Activated CD8-positive, alpha-beta memory T cell treated with anti-CD3 and anti-CD28 coated beads, Interleukin-2, amount 50 U/mL, for 48 hours (primary cell): ENCODE results near the gene CREBL2.

ENCODE experiments used
- DNase-seq: peaks from one replicate; pipeline ENCODE4 v3.0.0-alpha.2; 2020

The CREBL2 gene

GRCh38 chr12:12683136-12683697 lies 71.5 kb downstream of the CREBL2 start:
- no peak for DNase-seq

DNA sequence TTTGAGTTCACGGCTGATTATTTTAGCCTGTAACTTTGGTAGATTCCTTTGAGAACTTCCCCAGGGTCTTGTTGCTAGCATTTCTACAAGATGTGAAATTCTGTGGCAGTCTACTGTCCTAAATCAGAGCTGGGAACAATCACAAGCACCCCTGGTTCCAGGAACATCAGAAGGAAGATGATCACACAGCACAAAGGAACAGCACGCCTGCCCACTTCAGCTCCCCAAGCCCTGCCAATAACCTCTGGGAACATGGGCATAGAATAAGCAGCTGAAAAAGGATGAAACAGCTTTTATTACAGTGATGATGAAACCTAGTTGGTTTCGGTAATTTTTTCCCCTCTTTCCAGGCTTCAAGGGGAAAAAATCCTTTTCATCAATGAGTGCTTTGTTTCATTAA lies 72.0 kb downstream of the CREBL2 start:
- DNase-seq = no peak

DNA sequence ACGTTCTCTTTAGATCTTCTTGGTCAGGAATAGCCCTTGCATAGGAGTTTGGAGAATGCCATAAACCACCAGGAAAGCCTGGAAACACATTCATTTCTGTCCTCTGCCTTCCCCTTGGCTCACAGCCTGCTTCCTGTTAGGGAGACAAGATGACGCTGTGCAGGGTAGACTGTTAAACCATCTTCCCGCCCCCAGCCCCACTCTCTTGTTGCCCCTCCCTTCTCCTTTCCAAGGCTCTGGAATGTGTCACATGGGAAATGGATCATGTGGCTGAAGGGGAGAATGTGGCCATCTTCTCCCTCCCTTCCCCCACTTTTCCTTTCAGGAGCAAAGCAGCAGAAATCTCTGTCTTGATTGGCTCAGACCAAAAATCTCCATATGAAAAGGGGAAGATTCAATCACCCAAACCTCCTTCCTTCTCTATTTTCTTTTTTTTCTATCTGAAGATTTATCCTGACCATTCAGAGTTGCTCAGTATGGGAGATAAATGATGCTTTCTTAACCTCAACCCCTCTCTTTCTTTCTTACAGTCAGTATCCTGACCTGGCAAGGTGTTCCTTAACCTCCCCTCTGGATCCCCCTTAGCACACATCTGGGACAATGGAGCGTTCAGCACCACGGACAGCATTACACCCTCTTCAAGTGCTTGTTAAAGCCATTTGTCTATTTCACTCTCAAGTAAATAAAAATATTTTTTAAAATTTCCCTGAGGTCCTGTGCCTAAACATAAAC lies 72.9 kb downstream of the CREBL2 start:
- no peak for DNase-seq

DNA sequence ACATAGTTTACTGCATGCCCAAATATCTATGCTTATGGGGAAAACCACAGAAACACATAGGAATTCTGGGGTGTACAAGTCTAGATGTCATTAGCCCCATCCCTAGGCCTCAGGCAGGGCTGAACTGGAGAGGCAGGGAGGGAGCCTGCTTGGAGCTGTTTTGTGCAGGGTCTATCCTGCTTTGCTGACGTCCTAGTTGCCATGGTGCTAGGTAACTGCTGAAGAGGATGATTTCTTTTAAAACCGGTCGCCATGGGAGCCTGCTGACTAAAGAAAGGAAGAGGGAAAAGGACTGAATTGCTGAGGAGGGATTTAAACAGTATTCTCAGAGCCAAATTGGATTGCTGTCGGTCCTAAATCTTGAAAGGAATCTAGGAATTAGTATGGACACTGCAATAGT lies 73.6 kb downstream of the CREBL2 start:
- no peak for DNase-seq

DNA sequence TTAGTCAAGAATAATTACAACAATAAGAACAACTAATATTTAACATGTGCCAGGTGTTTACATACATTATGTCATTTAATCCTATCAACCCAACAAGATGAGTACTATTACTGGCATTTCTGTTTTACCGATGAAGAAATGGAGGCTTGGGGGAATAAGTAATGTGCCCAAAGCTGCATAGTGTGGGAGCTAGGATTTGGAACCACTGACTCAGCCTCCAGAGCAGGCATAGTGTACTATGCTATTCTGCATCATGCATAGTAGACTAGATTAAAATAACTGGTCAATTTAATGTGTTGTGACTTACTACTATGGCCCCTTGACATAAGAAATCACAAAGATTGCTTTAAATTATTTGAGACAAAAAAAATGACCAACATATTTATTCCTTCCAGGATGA lies 74.8 kb downstream of the CREBL2 start:
- no peak for DNase-seq

GRCh38 chr12:12686925-12687324 lies 75.2 kb downstream of the CREBL2 start:
- DNase-seq = no peak

- no peak for DNase-seq
Measured at GRCh38 chr12:12689647-12690300, 78.1 kb downstream of the CREBL2 start.

DNA sequence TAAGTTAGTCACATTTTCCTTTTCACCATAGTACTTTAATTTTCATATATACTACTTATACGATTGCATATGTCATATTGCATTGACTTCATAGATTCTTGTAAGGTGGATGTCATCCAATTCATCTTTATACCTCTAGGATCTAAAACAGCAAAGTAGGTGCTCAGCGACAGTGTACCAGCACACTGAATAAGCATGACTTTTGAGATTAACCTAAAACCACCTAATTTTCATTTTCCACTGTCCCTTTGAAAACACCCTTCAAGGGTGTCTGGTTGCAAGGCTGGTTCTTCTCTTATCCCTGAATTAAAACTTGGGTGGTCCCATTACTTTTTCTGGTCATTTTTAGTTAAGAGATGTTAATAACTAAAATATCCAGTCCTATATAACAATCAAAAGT lies 79.9 kb downstream of the CREBL2 start:
- DNase-seq = no peak

GRCh38 chr12:12693111-12693671 lies 81.5 kb downstream of the CREBL2 start:
- DNase-seq = no peak
